Glomerular visceral epithelial cell (primary cell): Measurements from ENCODE around the gene TSSC4.

Source experiments
- DNase-seq: peaks from one replicate; pipeline ENCODE4 v3.0.0-alpha.2; 2016; ENCODE audit errors: extremely low spot score

TSSC4 gene

DNA sequence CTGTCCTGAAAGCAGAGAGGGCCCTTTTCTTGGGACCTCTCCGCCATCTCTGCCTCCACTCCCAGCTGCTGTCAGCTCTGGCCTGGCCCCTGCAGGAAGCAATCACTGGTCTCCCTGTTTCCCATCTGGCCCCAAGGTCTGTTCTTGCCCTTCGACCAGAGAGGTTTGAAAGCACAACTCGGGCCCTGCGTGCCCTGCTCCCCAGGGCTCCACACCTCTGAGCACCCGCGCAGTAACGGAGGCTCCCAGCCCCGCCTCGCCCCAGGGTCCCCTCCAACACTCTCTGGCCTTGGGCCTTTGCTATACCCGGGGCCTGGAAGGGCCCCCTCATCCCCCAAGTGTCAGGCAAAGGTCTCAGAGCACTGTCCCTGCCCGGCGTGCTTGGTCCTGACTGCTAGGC is 31.2 kb upstream of the TSSC4 start:
- no peak for DNase-seq

GRCh38 chr11:2369896-2370295 is 30.7 kb upstream of the TSSC4 start:
- no peak for DNase-seq

- DNase-seq, result no peak
These were observed 25.9 kb upstream of the TSSC4 start for GRCh38 chr11:2374456-2375201.

- no peak for DNase-seq
These were observed 25.2 kb upstream of the TSSC4 start for GRCh38 chr11:2375341-2375853.

- no peak for DNase-seq
These were observed 24.5 kb upstream of the TSSC4 start for GRCh38 chr11:2375964-2376551.

- DNase-seq, result peak; percentile 47
These were observed 23.6 kb upstream of the TSSC4 start, which contains the start of gene CD81 for GRCh38 chr11:2376751-2377451. CD81 (plus strand) TSS chr11:2377310; CDS start chr11:2377550, 240 bp downstream.

DNA sequence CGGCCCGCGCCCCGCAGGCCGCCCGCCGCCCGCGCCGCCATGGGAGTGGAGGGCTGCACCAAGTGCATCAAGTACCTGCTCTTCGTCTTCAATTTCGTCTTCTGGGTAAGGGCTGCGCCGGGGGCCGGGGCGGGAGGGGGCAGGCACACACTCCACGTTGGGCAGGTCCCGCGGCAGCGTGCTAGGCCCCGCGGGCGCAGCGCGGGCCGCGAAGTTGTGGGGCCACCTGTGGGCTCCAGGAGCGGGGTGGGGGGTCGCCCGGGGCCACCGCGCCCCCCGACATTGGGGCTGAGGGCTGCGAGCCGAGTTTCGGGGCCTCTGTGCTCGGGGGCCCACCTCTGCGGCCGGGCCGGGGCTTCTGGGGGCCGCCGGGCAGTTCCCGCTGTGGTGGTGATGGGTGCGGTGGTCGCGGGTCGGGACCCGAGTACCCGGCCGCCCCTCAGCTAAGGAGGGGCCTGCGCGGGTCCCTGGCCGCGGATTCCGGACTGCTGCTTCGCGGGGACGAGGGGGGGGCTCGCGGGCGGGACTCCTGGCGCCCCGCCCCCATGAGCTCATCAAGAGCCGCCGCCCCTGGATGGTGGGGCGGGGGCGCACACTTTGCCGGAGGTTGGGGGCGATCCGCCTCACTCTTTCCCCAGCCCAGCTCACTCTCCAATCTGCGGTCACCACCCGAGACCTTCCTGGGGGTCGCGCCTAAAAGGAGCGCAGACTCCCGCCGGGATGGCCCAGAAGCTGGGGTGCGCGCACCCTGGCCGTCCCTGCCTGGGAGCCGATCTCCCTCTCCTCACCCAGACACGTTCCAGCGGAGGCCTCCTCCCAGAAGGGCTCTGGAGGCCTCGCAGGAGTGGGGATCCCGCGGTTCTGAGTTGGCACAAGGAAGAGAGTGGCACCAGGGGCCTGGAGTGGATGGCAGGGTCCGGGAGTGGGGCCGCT is 22.8 kb upstream of the TSSC4 start:
- peak; percentile 50 for DNase-seq

GRCh38 chr11:2378527-2379210 is 21.9 kb upstream of the TSSC4 start:
- DNase-seq, result no peak

DNA sequence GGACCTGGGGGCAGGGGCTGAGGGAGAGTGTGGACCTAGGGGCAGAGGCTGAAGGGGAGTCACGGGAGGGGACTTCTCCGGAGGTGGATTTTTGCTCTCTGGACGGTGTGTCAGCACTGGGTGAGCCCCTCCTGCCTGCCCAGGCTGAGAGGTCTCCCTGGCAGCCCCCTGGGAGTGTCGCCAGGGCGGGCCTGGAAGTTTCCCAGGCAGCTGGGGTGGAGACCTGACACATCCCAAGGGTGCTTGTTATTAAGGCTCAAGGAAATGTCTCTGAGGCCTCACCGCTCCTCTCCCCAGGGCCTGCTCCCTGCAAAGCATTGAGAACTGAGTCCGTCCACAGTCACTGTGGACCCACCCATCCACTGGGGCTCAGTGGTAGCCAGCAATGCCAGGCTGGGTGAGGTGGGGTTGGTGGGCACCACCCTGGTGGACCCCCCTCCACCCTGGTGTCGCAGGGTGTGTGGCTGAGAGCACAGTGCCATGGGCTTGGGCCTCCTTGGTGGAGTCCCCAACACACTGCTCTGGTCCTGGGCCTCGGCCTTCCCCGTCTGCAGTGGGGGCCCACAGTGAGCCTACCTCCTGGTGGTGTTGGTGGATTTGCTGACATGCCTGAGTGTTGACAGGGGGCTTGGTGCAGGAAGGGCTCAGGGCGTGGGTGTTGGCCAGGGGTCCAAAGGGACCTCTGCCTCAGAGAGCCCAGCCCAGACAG is 20.9 kb upstream of the TSSC4 start:
- no peak for DNase-seq

DNA sequence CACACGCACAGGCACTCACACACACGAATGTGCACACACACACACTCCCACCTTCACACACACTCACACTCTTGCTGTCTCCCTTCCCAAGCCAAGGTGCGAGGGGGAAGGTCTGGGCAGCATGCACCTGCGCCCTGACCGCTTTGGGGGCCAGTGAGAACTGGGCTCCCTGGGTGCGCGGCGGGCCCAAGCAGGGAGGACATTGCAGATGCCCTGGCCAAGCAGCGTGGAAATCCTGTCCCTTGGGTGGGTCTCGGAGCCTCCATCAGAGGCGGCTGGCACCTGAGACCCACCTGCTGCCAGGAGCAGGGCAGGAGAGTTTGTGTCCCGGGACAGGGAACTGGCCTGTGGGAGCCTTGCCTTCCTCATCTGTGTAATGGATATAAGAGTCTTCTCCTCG is 20.2 kb upstream of the TSSC4 start:
- DNase-seq, result no peak

DNA sequence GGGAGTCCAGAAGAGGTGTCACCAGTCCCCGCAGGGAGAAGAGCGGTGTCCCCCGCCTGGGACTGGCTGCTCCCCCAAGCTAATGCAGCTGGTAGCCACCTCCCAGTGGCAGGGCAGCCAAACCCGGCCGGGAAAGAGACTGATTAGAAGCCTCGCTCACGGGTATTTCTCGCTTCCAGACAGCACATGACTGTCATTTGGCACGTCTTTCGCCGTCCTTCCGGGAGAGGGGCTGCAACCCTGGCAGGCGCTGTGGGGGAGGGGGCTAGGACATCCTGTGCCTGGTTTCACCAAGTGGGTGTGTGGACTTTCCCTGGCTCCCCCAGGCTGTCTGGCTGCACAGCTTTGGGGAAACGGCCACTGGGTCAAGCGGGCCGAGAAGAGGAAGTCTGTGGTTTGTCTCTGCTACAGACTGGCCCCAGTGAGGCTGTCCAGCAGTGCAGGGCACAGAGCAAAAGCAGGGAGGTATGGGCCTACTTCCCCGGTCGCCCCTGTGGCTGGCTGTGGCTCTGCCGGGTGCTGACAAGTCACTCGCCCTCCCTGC is 19.7 kb upstream of the TSSC4 start:
- no peak for DNase-seq

DNA sequence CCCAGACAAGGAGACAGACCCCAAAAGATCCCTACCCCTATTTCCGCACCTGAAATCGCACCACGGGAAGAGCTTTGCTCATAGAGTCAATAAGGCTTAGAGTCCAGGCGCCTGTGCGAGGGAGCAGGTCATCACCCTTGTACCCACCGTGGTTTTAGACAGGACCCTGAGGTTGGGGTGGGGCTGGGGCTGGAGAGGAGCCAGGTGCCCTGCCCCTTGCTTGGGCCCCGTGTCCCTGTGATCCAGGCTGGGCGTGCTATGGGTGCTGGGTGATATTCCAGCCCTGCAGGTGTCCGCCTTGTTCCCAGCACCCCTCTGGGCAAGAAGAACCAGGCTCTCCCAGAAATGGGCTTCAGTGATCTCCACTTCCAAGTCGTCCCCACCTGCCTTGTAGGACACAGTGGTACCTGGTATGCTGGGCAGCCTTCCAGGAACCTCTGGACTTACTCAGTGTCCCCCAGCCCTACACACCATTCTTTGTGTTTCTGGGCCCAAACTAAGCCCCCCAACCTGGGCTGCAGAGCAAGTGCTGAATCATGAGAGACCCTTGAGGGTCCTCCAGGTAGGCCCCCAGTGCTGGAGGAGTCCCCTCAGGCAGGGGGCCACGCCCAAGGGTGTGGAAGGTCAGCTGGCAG is 18.9 kb upstream of the TSSC4 start:
- DNase-seq, result no peak

DNA sequence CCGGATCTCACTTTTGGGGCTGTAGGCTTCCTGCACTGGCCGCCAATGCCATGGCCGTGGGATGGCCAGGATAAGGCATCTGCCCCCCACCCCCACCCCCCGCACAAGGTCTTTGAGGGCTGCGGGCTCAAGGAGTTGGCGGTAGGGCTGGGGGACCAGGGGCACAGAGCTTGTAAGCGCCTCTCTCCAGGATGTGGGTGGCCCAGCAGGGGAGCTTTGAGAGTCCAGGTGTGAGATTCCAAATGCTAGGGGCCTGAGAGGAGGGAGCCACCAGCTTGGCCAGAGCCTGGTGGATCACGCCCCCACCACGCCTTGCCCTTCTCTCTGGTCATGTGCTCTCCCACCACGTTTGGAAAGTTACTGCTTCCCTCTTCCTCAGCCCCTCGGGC is 18.4 kb upstream of the TSSC4 start:
- DNase-seq, result no peak

DNA sequence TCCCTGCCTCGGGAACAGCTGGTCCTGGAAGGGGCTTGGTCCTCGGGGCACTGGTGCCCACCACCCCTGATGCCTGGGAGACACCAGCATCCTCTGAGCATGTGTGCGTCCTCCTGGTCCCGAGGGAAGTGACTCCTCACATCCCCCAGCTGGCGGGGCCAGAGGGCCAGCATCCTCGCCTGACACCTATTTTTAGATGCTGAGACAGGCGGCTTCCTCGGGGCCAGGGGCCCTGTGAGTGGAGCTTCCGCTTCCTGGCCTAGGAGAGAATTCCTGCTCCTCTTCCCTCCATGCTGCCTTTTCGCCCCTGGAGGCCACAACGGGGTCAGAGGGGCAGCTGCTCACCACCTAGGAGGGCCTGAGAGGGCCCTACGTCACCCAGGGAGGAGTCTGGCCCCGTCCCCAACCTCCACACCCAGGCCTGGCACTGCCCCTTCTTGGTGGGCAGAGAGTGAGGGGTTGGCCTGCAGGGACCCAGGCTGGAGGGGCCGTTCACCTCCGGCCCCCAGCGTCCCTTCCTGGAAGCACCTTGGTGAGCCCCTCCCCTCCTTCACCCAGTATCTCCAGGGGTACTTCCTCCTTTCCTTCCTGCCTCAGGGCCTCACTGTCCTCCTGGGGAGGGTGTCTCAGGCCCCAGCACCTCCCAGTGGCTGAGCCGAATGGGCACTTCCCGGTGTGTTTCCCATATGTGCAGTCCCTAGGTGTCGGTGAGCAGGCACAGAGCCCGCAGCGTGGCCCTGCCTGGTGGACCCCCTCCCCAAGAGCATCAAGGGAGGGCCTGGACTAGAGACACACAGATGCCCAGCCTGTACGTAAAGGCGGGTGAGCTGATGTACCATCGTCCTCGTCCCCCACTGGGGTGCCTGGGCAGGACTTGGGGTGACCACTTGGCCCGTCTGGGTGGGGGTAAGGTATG is 17.4 kb upstream of the TSSC4 start:
- DNase-seq, result no peak

DNA sequence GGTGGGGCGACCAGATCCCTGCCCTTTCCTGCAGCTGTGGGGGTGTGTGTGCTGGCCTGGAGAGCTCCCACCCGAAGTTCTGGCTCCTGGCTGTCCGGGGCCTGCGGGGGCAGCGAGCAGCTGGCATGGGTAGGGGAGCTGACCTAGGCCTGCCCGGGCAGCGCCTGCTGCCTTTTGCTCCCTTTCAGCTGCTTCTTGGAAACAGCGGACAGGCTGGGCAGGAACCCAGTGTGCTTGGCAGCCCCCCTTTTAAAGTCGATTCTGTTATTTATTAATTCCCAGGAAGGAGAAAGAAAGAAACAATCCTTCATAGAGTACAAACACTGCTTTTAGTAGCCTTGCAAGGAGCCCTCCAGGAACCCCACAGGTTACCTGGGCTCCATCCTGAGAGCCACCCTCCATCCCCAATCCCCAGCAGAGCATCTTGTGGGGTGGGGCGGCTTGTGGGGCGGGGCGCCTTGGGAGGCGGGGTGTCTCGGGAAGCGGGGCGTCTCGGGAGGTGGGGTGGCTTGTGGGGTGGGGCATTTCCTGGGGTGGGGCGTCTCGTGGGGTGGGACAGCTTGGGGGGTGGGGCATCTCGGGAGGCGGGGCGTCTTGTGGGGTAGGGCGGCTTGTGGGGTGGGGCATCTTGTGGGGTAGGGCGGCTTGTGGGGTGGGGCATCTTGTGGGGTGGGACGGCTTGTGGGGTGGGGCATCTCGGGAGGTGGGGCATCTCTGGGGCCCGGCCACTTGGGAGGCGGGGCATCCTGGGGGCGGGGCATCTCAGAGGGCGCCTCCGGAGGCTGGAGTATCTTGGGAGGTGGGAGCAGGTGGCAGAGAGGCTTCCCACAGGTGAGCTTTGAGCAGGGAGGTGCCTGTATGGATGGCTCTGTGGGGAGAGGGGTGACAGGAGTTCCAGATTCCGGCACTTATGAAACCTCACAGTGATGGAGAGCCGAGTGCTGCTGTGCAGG is 16.4 kb upstream of the TSSC4 start:
- DNase-seq, result no peak

DNA sequence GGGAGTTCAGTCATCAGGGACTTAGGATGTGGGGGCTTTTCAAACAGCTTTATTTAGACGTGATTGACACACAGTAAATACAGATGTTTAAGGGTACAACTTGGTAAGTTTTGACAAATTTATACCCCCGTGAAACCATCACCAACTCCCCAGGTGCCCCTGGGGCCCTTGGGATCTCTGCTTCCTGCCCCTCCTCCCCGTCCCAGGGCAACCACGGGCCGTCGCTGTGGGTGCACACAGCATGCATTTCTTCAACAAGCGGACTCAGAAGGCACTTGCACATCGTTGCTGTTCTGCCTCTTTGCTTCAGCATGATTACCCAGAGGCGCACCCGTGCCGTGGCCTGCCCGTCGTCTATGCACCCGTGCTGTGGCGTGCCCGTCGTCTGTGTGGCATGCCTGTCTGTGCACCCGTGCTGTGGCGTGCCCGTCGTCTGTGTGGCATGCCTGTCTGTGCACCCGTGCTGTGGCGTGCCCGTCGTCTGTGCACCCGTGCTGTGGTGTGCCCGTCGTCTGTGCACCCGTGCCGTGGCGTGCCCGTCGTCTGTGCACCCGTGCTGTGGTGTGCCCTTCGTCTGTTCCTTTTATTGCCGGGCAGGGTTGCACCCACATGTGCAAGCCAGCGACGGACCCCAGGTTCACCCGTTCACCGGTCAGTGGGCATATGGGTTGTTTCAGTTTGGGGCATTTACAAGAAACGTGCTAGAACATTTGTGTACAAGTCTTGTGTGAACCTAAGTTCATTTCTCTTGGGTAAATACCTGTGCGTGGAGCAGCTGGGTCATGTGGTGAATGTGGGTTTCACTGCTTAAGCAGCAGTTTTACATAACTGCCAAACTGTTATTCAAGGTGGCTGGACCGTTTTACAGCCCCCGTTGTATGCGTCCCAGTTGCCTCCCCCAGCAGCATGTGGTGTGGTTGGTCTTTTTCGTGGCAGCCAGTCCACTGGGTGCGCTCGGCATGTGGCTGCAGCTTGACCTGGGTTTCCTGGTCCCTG is 15.1 kb upstream of the TSSC4 start:
- no peak for DNase-seq
